Adrenal gland (tissue), 12 donors: ENCODE data around the gene CCDC167. TPM values are rescaled to one million over a fixed set of nuclear protein-coding genes. Genes with fewer than 3 reads are reported as not detected.

ENCODE experiments used
- DNase-seq, 7 donors: peaks; one replicate each; pipeline ENCODE4 v3.0.0-alpha.2; 2019 to 2020
- H3K27ac ChIP-seq, 5 donors: fragments of 200-600 bp; sonication (generic) in 4 of 5; 1 replicate in 3 of 5; 2 replicates in 2 of 5; pipeline versions ENCODE4 v1.5.1 to v1.8.0; 2016 to 2020; ENCODE audit warnings: mild to moderate bottlenecking in 1 of 5
- H3K27me3 ChIP-seq: fragments of 200-600 bp; 2 replicates; pipeline ENCODE4 v1.8.0; 2021
- H3K36me3 ChIP-seq, 2 donors: fragments of 200-600 bp; replicated peaks in 1 of 2; 1 replicate in 1 of 2; 2 replicates in 1 of 2; pipeline versions ENCODE4 v1.5.1 to v1.8.0; 2018 to 2022
- H3K4me1 ChIP-seq, 2 donors: fragments of 200-600 bp; replicated peaks in 1 of 2; 1 replicate in 1 of 2; 2 replicates in 1 of 2; pipeline versions ENCODE4 v1.5.1 to v1.8.0; 2018 to 2021
- H3K4me3 ChIP-seq, 4 donors: fragments of 200-600 bp; sonication (generic) in 3 of 4; one replicate each; pipeline ENCODE4 v1.5.1; 2016 to 2018
- H3K9me3 ChIP-seq, 3 donors: fragments of 200-600 bp; sonication (generic) in 1 of 3; replicated peaks in 1 of 3; 1 replicate in 2 of 3; 2 replicates in 1 of 3; pipeline versions ENCODE4 v1.5.1 to v1.8.0; 2016 to 2021
- POLR2A ChIP-seq, 2 donors: fragments of 450-650 bp; IDR thresholded peaks; one replicate each; pipeline ENCODE4 v1.6.1; 2017; ENCODE audit warnings: antibody characterized with exemption in 2 of 2, mild to moderate bottlenecking in 2 of 2, moderate library complexity in 1 of 2
- WGBS, 4 donors: extraction: QIAGEN DNeasy Blood & Tissue Kit in 2 of 4; methylation state at CpG; one replicate each; pipeline versions ENCODE4 v1.1.5 to v1.1.7; 2013 to 2017; 5-methylcytosine and 5-hydroxymethylcytosine counted together
- intact Hi-C, 2 donors: fragments of 100-400 bp; cut with DNase I; formaldehyde crosslinking; loops; one replicate each; pipeline versions ENCODE4 v1.14.1 to v1.15.0; 2022 to 2023
- polyA plus RNA-seq, 3 donors: library from polyadenylated mRNA; stranded (reverse); fragments of 200-250 nt in 2 of 3; fragments of 350-450 nt in 1 of 3; fragmentation: Illumina TruSeq in 1 of 3; extraction: RNeasy Lipid Tissue Mini Kit (QIAGEN cat#74804) in 1 of 3; gene quantifications; one replicate each; pipeline ENCODE4 v1.2.3, GENCODE V29; 2013 to 2014
- total RNA-seq, 9 donors: library from RNA; depleted of rRNA in 4 of 9; stranded (reverse); fragments of >200 nt in 4 of 9; fragments of 120-200 nt in 1 of 9; fragmentation: NEBNext Ultra II Directional in 1 of 9; extraction: Animal tissue kit (Norgen Biotek cat#: 25700) in 1 of 9; gene quantifications; one replicate each; pipeline versions ENCODE4 v1.1.0 to v1.2.4, GENCODE V29; 2013 to 2023
- TF ChIP-seq, protein P1 (sequence below), 6 experiments: fragments of 450-650 bp in 4 of 6; fragments of 200-600 bp in 2 of 6; sonication (generic) in 1 of 6; IDR thresholded peaks; 1 replicate in 5 of 6; 2 replicates in 1 of 6; pipeline versions ENCODE4 v1.5.1 to v1.8.0; 2016 to 2021; ENCODE audit warnings: antibody characterized with exemption in 6 of 6, mild to moderate bottlenecking in 2 of 6, moderate library complexity in 1 of 6
- donor health status: healthy with polysubstance abuse.
- donor health status: Bipolar disorder and iron deficiency.
- donor health status: DM: yes; HTN: yes; CAD: no.
- donor health status: DM: no; HTN: no; CAD: no.
- donor health status: DM: no; HTN: no; CAD: no.
- donor health status: DM: yes; HTN: yes; CAD: no.

Gene CCDC167
- total and polyA plus RNA-seq, 12 donors: 14.4 to 69.2 (median 20.9) TPM

DNA sequence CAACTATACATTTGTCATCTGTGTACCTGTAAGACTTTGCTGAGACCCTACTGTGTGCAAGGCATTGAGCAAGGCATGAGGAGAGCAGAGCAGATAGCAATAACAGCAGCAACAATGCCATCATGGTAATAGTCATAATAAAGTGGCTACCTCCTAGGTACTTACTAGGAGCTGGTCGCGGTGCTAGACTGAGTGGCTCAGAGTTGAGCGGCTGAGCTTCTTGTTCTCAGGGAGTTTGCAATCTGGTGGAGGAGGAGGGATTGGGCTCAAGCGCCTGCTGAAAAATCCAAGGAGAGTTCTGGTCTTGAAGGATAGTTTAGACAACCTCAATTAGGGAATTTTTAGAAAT is 25.3 kb upstream of the CCDC167 start:
- TF ChIP-seq POLR2A (IDR thresholded peaks at IDR 0.05): no peak
- TF ChIP-seq, protein P1, sequence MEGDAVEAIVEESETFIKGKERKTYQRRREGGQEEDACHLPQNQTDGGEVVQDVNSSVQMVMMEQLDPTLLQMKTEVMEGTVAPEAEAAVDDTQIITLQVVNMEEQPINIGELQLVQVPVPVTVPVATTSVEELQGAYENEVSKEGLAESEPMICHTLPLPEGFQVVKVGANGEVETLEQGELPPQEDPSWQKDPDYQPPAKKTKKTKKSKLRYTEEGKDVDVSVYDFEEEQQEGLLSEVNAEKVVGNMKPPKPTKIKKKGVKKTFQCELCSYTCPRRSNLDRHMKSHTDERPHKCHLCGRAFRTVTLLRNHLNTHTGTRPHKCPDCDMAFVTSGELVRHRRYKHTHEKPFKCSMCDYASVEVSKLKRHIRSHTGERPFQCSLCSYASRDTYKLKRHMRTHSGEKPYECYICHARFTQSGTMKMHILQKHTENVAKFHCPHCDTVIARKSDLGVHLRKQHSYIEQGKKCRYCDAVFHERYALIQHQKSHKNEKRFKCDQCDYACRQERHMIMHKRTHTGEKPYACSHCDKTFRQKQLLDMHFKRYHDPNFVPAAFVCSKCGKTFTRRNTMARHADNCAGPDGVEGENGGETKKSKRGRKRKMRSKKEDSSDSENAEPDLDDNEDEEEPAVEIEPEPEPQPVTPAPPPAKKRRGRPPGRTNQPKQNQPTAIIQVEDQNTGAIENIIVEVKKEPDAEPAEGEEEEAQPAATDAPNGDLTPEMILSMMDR (IDR thresholded peaks at IDR 0.05): no peak
- Histone ChIP-seq H3K9me3 (no peaks in the 10 kb centered on the region), H3K36me3 (no peaks in the 10 kb centered on the region), H3K27me3 (no peaks in the 10 kb centered on the region), H3K4me1 (no peaks in the 10 kb centered on the region), H3K27ac (no peak overlapping the region), H3K4me3 (no peak overlapping the region)
- WGBS, 4 donors: 82 to 98% (median 86%) methylated on average over 4 of the region's 4 CpGs
- no peak for DNase-seq
- intact Hi-C loops: no loop called here

DNA sequence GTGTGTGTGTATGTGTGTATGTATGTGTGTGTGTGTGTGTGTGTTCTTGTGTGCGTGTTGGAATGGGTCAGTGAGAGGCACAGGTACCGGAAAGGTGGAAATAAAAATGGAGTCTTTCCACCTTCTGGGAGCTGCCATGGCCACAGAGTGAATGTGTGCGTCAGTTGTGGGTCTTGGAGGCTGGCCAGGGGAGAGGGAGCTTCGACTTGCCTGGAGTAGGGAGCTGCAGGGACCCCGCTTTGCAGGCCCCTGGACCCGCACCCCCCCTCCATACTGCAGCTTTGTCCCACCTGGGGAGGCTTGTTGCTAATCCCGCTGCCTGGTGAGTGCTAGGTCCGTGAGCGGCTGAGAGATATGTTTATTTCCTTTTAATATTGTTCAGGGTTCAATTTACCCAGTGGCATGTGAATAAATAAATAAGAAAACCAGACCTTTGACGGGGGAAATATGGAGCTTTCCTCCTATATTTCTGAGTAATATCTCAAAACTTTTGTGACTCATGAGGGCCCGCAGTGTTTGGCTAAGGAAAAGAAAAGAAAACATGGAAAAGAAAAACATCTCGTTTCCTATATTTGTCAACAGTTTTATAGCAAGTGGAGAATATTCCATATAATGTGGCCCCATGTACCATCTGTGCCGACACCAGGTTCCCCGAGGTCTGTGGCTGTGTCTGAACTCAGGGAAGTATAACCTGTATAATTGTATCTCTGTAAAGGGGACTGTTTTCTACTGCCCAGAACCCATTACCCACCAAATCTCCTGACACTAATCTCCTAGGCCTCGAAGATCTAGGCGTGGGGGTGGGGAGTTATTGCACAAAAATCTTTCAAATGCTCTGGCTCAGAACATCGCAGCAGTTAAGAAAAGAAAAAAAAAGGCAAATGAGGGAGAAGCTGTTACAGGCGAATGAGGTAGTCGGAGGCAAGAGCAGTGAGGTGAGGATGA is 24.6 kb upstream of the CCDC167 start:
- WGBS, 4 donors: 63 to 75% (median 70%) methylated on average over 18 to 19 of the region's 19 CpGs
- no peak for TF ChIP-seq POLR2A (IDR thresholded peaks at IDR 0.05)
- TF ChIP-seq, protein P1 (IDR thresholded peaks at IDR 0.05): no peak
- Histone ChIP-seq H3K27me3 (no peaks in the 10 kb centered on the region), H3K27ac (no peak overlapping the region), H3K9me3 (no peaks in the 10 kb centered on the region), H3K4me1 (no peaks in the 10 kb centered on the region), H3K4me3 (no peak overlapping the region), H3K36me3 (no peaks in the 10 kb centered on the region)
- intact Hi-C loops: no loop called here
- no peak for DNase-seq

DNA sequence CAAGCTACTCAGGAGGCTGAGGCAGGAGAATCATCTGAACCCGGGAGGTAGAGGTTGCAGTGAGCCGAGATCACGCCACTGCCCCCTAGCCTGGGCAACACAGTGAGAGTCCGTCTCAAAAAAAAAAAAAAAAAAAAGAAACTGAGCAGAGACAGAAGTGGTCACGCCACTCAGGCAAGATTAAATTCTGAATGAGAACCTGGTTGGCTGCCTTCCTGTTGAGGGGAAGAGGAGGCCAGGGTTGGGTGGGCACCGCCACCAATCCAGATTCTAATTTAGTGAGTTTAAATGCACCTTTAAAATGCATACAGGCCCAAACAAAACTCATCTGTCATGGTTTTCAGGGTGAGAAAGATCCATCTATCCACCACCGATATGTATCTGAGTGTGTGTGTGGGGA is 23.7 kb upstream of the CCDC167 start:
- intact Hi-C loops: no loop called here
- no peak for DNase-seq
- H3K4me1 ChIP-seq: no peaks in the 10 kb centered on the region
- H3K9me3 ChIP-seq: no peaks in the 10 kb centered on the region
- 71 to 86% (median 81%) methylated on average over 7 of the region's 7 CpGs for WGBS, 4 donors
- H3K27me3 ChIP-seq: no peaks in the 10 kb centered on the region
- TF ChIP-seq, protein P1 (IDR thresholded peaks at IDR 0.05): no peak
- no peak for TF ChIP-seq POLR2A (IDR thresholded peaks at IDR 0.05)
- no peak overlapping the region for H3K4me3 ChIP-seq
- no peaks in the 10 kb centered on the region for H3K36me3 ChIP-seq
- H3K27ac ChIP-seq: no peak overlapping the region

DNA sequence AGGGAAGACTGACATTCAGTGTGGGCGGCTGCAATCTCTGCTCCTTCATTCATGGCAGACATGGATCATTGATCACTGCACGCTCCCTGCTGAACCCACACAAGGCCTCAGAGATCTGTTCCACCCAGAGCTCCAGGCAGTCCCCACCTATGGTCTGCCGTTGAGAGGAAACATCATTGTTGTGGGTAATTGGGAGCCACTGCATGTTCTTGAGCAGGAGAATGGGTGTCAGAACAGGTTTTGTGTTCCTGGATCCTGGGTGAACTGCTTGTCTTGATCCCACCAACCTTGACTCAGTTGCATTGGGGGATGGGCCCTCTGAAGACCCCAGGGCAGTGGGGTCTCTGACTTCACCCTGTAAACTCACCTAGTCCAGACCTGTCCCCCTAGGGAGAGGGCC is 23.1 kb upstream of the CCDC167 start:
- DNase-seq: no peak
- Histone ChIP-seq H3K36me3 (no peaks in the 10 kb centered on the region), H3K27ac (no peak overlapping the region), H3K4me1 (no peaks in the 10 kb centered on the region), H3K9me3 (no peaks in the 10 kb centered on the region), H3K27me3 (no peaks in the 10 kb centered on the region), H3K4me3 (no peak overlapping the region)
- intact Hi-C loops: no loop called here
- WGBS, 4 donors: 82 to 88% (median 85%) methylated on average over 2 to 3 of the region's 3 CpGs
- TF ChIP-seq POLR2A (IDR thresholded peaks at IDR 0.05): no peak
- TF ChIP-seq, protein P1 (IDR thresholded peaks at IDR 0.05): no peak
